Esophagus muscularis mucosa (tissue), 4 donors: ENCODE results near the gene OR11H6.

Source experiments
- EP300 ChIP-seq: sonication (generic); formaldehyde crosslinking; IDR thresholded peaks from one replicate; pipeline ENCODE4 v1.6.1; 2017; ENCODE audit warnings: antibody characterized with exemption
- POLR2A ChIP-seq: fragments of 450-650 bp; IDR thresholded peaks from one replicate; pipeline ENCODE4 v1.6.1; 2017; ENCODE audit warnings: antibody characterized with exemption, moderate library complexity, mild to moderate bottlenecking, low read depth
- TF ChIP-seq, protein P1 (sequence below), 3 experiments: fragments of 200-600 bp in 2 of 3; fragments of 450-650 bp in 1 of 3; sonication (generic) in 2 of 3; IDR thresholded peaks; one replicate each; pipeline ENCODE4 v1.5.1; 2017 to 2019; ENCODE audit warnings: antibody characterized with exemption in 3 of 3, mild to moderate bottlenecking in 2 of 3, moderate library complexity in 1 of 3

DNA sequence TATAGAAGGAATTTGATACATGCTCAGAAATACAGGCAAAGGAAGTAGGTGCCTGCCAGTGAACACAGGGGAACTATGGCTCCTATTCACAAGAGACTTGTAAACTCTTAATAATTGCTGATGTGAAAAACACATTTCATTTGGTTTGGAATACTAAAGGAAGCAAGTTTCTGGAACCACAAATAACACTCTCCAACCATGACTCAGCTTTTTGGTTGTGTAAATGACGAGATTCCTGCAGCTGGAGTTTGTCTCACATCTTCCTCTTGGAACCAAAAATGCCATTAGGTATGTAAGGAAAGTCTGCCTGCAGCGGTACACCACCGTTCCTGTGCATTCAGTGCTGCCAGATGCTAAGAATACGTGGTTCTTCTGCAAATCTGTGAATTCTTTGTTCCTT is 4.5 kb upstream of the OR11H6 start:
- TF ChIP-seq, protein P1, sequence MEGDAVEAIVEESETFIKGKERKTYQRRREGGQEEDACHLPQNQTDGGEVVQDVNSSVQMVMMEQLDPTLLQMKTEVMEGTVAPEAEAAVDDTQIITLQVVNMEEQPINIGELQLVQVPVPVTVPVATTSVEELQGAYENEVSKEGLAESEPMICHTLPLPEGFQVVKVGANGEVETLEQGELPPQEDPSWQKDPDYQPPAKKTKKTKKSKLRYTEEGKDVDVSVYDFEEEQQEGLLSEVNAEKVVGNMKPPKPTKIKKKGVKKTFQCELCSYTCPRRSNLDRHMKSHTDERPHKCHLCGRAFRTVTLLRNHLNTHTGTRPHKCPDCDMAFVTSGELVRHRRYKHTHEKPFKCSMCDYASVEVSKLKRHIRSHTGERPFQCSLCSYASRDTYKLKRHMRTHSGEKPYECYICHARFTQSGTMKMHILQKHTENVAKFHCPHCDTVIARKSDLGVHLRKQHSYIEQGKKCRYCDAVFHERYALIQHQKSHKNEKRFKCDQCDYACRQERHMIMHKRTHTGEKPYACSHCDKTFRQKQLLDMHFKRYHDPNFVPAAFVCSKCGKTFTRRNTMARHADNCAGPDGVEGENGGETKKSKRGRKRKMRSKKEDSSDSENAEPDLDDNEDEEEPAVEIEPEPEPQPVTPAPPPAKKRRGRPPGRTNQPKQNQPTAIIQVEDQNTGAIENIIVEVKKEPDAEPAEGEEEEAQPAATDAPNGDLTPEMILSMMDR (IDR thresholded peaks at IDR 0.05): no peak
- TF ChIP-seq EP300 (no peak), POLR2A (no peak)
